ENCODE data around the gene ARRDC2.

Gene ARRDC2

GRCh38 chr19:18017275-18018083 is 9.5 kb downstream of the ARRDC2 start:
- TF ChIP-seq CTCF (IDR thresholded peaks at IDR 0.05), result no peak

DNA sequence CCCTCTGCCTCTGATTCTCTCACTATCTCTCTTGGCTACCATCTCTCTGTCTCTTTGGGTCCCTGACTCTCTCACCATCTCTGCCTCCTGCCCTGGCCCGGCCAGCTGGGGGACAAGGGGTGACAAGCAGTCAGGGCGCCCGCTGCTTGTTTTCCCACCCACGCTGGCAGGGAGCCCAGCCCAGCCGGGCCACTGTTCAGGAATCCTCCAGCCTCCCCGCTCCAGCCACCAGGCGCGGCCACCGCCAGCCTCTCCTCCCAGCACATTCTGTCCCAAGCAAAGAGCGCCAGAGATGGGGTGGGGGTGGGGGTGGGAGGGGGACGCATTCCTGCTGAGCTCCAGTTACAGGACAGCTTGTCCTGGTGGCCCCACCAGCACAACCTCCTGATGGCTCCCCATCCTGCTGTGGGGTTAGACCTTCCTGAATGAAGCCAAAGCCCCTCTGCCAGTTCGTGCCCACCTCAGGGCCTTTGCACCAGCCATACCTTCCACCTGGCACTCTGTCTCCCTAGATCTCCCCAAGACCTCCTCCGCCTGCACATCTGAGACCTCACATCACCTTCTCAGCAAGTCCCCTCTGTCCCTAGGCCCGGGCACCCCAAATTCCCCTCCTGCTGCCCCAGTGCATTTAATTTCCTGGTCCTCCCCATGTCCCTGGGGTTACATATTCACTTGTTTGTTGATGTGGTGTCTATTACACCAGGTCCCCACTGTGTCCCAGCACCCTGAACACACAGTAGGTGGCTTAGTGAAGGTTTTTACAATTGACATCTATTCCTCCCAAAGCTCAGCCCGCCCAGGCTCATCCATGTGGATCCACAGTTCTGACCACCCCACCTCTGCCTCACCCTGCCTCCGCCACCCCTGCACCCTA is 12.5 kb downstream of the ARRDC2 start:
- TF ChIP-seq CTCF (IDR thresholded peaks at IDR 0.05), result no peak

GRCh38 chr19:18021121-18021755 is 13.3 kb downstream of the ARRDC2 start:
- TF ChIP-seq CTCF (IDR thresholded peaks at IDR 0.05), result no peak

DNA sequence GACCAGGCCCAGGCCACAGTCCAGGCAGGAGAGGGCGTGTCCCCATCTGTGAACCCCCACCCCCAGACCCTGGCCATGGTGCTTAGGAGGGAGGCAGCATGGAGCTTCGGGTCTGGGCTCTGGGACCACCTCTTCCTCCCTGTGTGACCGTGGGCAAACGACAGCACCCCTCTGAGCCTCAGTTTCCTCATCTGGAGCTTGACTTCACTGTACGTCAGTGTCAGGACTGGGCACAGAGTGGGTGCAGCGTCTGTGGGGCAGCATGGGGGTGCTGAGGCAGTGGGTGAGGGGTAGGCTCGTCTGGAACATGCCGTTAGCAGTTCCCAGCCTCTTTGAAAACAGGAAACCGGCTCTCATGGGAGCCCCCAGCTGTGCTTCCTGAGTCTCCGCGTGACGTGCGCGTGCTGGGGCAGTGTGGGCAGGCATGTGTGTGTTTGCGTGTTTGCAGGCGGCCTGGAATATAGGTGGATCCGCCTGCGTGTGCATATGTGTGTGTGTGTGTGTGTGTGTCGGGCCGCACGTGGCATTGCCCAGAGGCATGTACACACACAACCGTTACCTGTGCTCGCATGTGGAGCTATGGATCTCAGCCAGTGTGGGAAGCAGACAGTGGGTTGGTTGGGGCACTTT is 15.8 kb downstream of the ARRDC2 start:
- no peak for TF ChIP-seq CTCF (IDR thresholded peaks at IDR 0.05)

- no peak for TF ChIP-seq CTCF (IDR thresholded peaks at IDR 0.05)
Measured at GRCh38 chr19:18027151-18027550, 19.2 kb downstream of the ARRDC2 start.

- TF ChIP-seq CTCF (IDR thresholded peaks at IDR 0.05), result no peak
Measured at GRCh38 chr19:18029617-18030338, 21.8 kb downstream of the ARRDC2 start.
